IMR-90 (cell line): ENCODE data around the gene SERPINA5. TPM values are rescaled to one million over a fixed set of nuclear protein-coding genes. Genes with fewer than 3 reads are reported as not detected.
A peak's percentile ranks its signal among the peaks of the same experiment; 100 is the strongest.

Experiments
- ATAC-seq: fragments of 200-7000 bp; cut with Tn5 transposase; 2 replicates; pipeline ENCODE4 v1.9.1; 2020; ENCODE audit warnings: low read depth, mild to moderate bottlenecking, moderate library complexity
- BruUV-seq: library from RNA; stranded (reverse); fragments of 400-500 nt; replicated peaks from 2 replicates; lab custom pipeline; 2021; lab: Mats Ljungman, UMichigan
- CTCF ChIA-PET: fragments of 300-600 bp; formaldehyde crosslinking; extraction: SDS; loops from one replicate; lab custom pipeline; 2021; ENCODE audit warnings: antibody characterized with exemption; lab: Yijun Ruan, JAX
- POLR2A ChIA-PET: fragments of 300-600 bp; sonication (Branson Sonifier 250); formaldehyde crosslinking; loops from one replicate; lab custom pipeline; 2022; ENCODE audit warnings: antibody characterized with exemption; ENCODE audit not compliant: unreplicated experiment; lab: Charles Lee
- DNase-seq: peaks from one replicate; pipeline ENCODE4 v3.0.0; 2013
- H2AFZ ChIP-seq: replicated peaks from 2 replicates; pipeline ENCODE3; 2013; ENCODE audit warnings: low read length, mild to moderate bottlenecking; ENCODE audit not compliant: poor library complexity
- H2AK5ac ChIP-seq: 2 replicates; pipeline ENCODE4 v1.6.1; 2013; ENCODE audit warnings: low read depth, low read length, inconsistent platforms
- H2AK9ac ChIP-seq: replicated peaks from 2 replicates; pipeline ENCODE3; 2013; ENCODE audit warnings: mild to moderate bottlenecking, low read depth, low read length, moderate library complexity; ENCODE audit not compliant: poor library complexity
- H2BK120ac ChIP-seq: 2 replicates; pipeline ENCODE4 v1.6.1; 2013; ENCODE audit warnings: low read depth, low read length, inconsistent platforms
- H2BK15ac ChIP-seq: 3 replicates; pipeline ENCODE4 v1.6.1; 2013; ENCODE audit warnings: low read depth, low read length, inconsistent platforms
- H2BK20ac ChIP-seq: 2 replicates; pipeline ENCODE4 v1.6.1; 2013; ENCODE audit warnings: low read depth, mild to moderate bottlenecking, inconsistent platforms, low read length, moderate library complexity
- H2BK5ac ChIP-seq: 2 replicates; pipeline ENCODE4 v1.6.1; 2013; ENCODE audit warnings: mild to moderate bottlenecking, low read depth, low read length, inconsistent platforms; ENCODE audit not compliant: poor library complexity, severe bottlenecking
- H3K14ac ChIP-seq: replicated peaks from 2 replicates; pipeline ENCODE4 v1.6.1; 2013; ENCODE audit warnings: low read depth, low read length, inconsistent platforms
- H3K18ac ChIP-seq: 2 replicates; pipeline ENCODE4 v1.6.1; 2013; ENCODE audit warnings: low read depth, low read length, control low read depth
- H3K23ac ChIP-seq: 2 replicates; pipeline ENCODE4 v1.6.1; 2013; ENCODE audit warnings: low read depth, low read length, inconsistent platforms
- H3K27ac ChIP-seq: 2 replicates; pipeline ENCODE4 v1.5.1; 2013; ENCODE audit warnings: mild to moderate bottlenecking, control low read depth, low read length; ENCODE audit not compliant: insufficient read depth
- H3K27me3 ChIP-seq: 2 replicates; pipeline ENCODE4 v1.6.1; 2013; ENCODE audit warnings: low read length; ENCODE audit not compliant: control insufficient read depth, insufficient read depth
- H3K36me3 ChIP-seq: 2 replicates; pipeline ENCODE4 v1.6.1; 2013; ENCODE audit warnings: low read length, mixed read lengths; ENCODE audit not compliant: control insufficient read depth, insufficient read depth
- H3K4ac ChIP-seq: 2 replicates; pipeline ENCODE4 v1.6.1; 2013; ENCODE audit warnings: low read depth, low read length, inconsistent platforms
- H3K4me1 ChIP-seq: 2 replicates; pipeline ENCODE4 v1.6.1; 2013; ENCODE audit warnings: low read length, mixed read lengths; ENCODE audit not compliant: control insufficient read depth, insufficient read depth
- H3K4me2 ChIP-seq: 2 replicates; pipeline ENCODE4 v1.6.1; 2013; ENCODE audit warnings: low read depth, mild to moderate bottlenecking, control low read depth, low read length, moderate library complexity
- H3K4me3 ChIP-seq: 2 replicates; pipeline ENCODE4 v1.5.1; 2013; ENCODE audit warnings: low read depth, mild to moderate bottlenecking, control low read depth, low read length, moderate library complexity; ENCODE audit not compliant: insufficient read depth
- H3K56ac ChIP-seq: 2 replicates; pipeline ENCODE4 v1.6.1; 2013; ENCODE audit warnings: low read length, inconsistent platforms; ENCODE audit not compliant: insufficient read depth; ENCODE audit errors: extremely low read depth
- H3K79me1 ChIP-seq, 2 experiments: 2 replicates each; pipeline ENCODE4 v1.6.1; 2013; ENCODE audit warnings: low read length in 2 of 2, inconsistent platforms in 1 of 2, low read depth in 1 of 2
- H3K9ac ChIP-seq: 2 replicates; pipeline ENCODE4 v1.6.1; 2013; ENCODE audit warnings: low read depth, low read length, control low read depth
- H3K9me1 ChIP-seq: 2 replicates; pipeline ENCODE4 v1.6.1; 2013; ENCODE audit warnings: low read length, inconsistent platforms; ENCODE audit not compliant: insufficient read depth
- H3K9me3 ChIP-seq: 2 replicates; pipeline ENCODE4 v1.6.1; 2013; ENCODE audit warnings: low read length; ENCODE audit not compliant: control insufficient read depth, insufficient read depth
- H4K20me1 ChIP-seq: 2 replicates; pipeline ENCODE4 v1.6.1; 2013; ENCODE audit warnings: low read length, inconsistent platforms; ENCODE audit not compliant: insufficient read depth
- H4K5ac ChIP-seq: 2 replicates; pipeline ENCODE4 v1.6.1; 2013; ENCODE audit warnings: mild to moderate bottlenecking, low read depth, low read length, control low read depth
- H4K8ac ChIP-seq, 2 experiments: 2 replicates each; pipeline ENCODE4 v1.6.1; 2013; ENCODE audit warnings: low read depth in 2 of 2, low read length in 2 of 2, control low read depth in 1 of 2, inconsistent platforms in 1 of 2
- H4K91ac ChIP-seq: 2 replicates; pipeline ENCODE4 v1.6.1; 2013; ENCODE audit warnings: low read depth, low read length, inconsistent platforms; ENCODE audit not compliant: insufficient read depth
- CEBPB ChIP-seq: IDR thresholded peaks from 2 replicates; pipeline ENCODE4 v1.6.1; 2012; ENCODE audit warnings: low read depth, low read length, improper control_type of control experiment
- FOS ChIP-seq: fragments of 150-350 bp; IDR thresholded peaks from 2 replicates; pipeline ENCODE4 v1.6.1; 2016; ENCODE audit warnings: low read depth, low read length
- MAFK ChIP-seq: IDR thresholded peaks from 2 replicates; pipeline ENCODE4 v1.6.1; 2012; ENCODE audit warnings: low read depth, low read length, improper control_type of control experiment
- MAZ ChIP-seq: IDR thresholded peaks from 2 replicates; pipeline ENCODE4 v1.6.1; 2012; ENCODE audit warnings: low read depth, mild to moderate bottlenecking, low read length, improper control_type of control experiment, moderate library complexity, borderline replicate concordance
- MXI1 ChIP-seq: IDR thresholded peaks from 2 replicates; pipeline ENCODE4 v1.6.1; 2012; ENCODE audit warnings: low read depth, mild to moderate bottlenecking, low read length, moderate library complexity, borderline replicate concordance
- NFE2L2 ChIP-seq: fragments of 150-350 bp; IDR thresholded peaks from 2 replicates; pipeline ENCODE4 v1.6.1; 2016; ENCODE audit warnings: low read depth, mild to moderate bottlenecking, low read length
- RCOR1 ChIP-seq: IDR thresholded peaks from 2 replicates; pipeline ENCODE4 v1.6.1; 2012; ENCODE audit warnings: mild to moderate bottlenecking, low read length, improper control_type of control experiment; ENCODE audit not compliant: insufficient replicate concordance
- RFX5 ChIP-seq: IDR thresholded peaks from 2 replicates; pipeline ENCODE4 v1.8.0; 2012; ENCODE audit warnings: low read depth, mild to moderate bottlenecking, low read length, moderate library complexity
- SMC3 ChIP-seq: fragments of 150-350 bp; IDR thresholded peaks from 2 replicates; pipeline ENCODE4 v1.6.1; 2016; ENCODE audit warnings: low read depth, mild to moderate bottlenecking, antibody characterized with exemption, low read length, moderate library complexity
- WGBS, 2 experiments: methylation state at CpG; one replicate each; pipeline versions ENCODE4 v1.1.5 to v1.1.7; 2013; ENCODE audit warnings: missing lambda C conversion rate in 2 of 2; ENCODE audit not compliant: insufficient read length in 1 of 2; ENCODE audit errors: extremely low coverage in 2 of 2; 5-methylcytosine and 5-hydroxymethylcytosine counted together
- dilution Hi-C: fragments of 300-500 bp; cut with HindIII; formaldehyde crosslinking; loops from one replicate; pipeline ENCODE4 v1.14.3; 2018; ENCODE audit warnings: low sequenced_read_pairs; ENCODE audit not compliant: unreplicated experiment
- in situ Hi-C: fragments of 300-500 bp; cut with MboI; formaldehyde crosslinking; loops from 3 replicates; pipeline ENCODE4 v1.14.3; 2019; ENCODE audit warnings: low sequenced_read_pairs, inconsistent platforms, mixed read lengths
- intact Hi-C: fragments of 100-400 bp; cut with micrococcal nuclease; formaldehyde crosslinking; loops from 2 replicates; pipeline ENCODE4 v1.10.0; 2022
- polyA plus RNA-seq, 3 experiments: library from polyadenylated mRNA; depleted of rRNA; stranded (reverse); fragments of >200 nt; gene quantifications; 2 replicates each; pipeline ENCODE4 v1.2.3, GENCODE V29; 2012; ENCODE audit warnings: low replicate concordance in 1 of 3
- total RNA-seq: library from RNA; depleted of rRNA; stranded (reverse); fragments of >200 nt; gene quantifications from 2 replicates; pipeline ENCODE4 v1.2.3, GENCODE V29; 2012
- TF ChIP-seq, protein P1 (sequence below): fragments of 150-350 bp; IDR thresholded peaks from 2 replicates; pipeline ENCODE4 v1.6.1; 2016; ENCODE audit warnings: low read depth, mild to moderate bottlenecking, low read length, moderate library complexity, borderline replicate concordance

The SERPINA5 gene
- total and polyA plus RNA-seq, 2 of the 4 experiments (the other 2 are of a cell fraction) = not detected

DNA sequence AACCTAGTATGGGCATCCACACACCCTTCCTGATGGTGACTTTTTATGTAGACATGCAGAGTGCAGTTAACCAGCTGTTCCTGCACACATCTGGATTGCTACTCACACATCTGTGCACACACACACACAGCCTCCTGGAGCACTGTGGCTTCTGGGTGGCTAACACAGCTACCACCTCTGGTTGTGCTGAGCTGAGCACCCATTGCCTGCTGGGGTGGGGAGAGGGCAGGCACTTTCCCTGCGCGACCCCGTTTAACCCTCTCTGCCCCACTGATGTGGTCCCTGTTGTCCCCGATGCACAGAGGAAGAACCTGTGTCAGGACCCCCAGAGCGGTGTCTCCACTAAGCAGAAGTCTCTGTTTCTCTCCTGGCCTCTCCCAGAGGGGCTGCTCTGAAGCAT is 16.6 kb downstream of the SERPINA5 start:
- Histone ChIP-seq H3K18ac (no peak overlapping the region), H3K9me3 (no peaks in the 10 kb centered on the region), H3K27ac (no peak overlapping the region), H4K8ac (no peak overlapping the region), H4K91ac (no peak overlapping the region), H2BK15ac (no peak overlapping the region), H2BK120ac (no peak overlapping the region), H3K36me3 (no peaks in the 10 kb centered on the region), H3K14ac (no peak overlapping the region), H3K4me3 (no peak overlapping the region), H3K9me1 (peaks cover 7% of the 10 kb centered on the region; the same call in 1 of the 2 replicates), H3K4ac (no peak overlapping the region), H3K4me1 (peaks cover 20% of the 10 kb centered on the region), H3K56ac (no peak overlapping the region), H3K27me3 (no peaks in the 10 kb centered on the region; the same call in 1 of the 2 replicates), H2AK5ac (no peak overlapping the region), H4K5ac (no peak overlapping the region), H3K9ac (no peak overlapping the region), H2BK20ac (no peak overlapping the region), H3K23ac (no peak overlapping the region), H3K79me1 (no peaks in the 10 kb centered on the region), H3K4me2 (no peak overlapping the region), H2AFZ (no peak overlapping the region), H2AK9ac (peak overlapping the region; percentile 84), H2BK5ac (no peak overlapping the region), H4K20me1 (no peaks in the 10 kb centered on the region)
- no TSS peak for BruUV-seq
- ChIA-PET CTCF (interaction anchor here (0.8 to 0.9 kb wide), 2 partner anchors 92 to 266 kb away, joined by 3 read pairs; no protein-coding TSS in a partner anchor), POLR2A (no interaction called here)
- intact Hi-C loops = no loop called here
- in situ Hi-C loops = no loop called here
- no peak for ATAC-seq
- DNase-seq = no peak
- TF ChIP-seq CEBPB (no peak), RFX5 (no peak), FOS (no peak), RCOR1 (no peak), NFE2L2 (no peak), MAFK (no peak), SMC3 (no peak), MXI1 (no peak), MAZ (no peak)
- TF ChIP-seq, protein P1, sequence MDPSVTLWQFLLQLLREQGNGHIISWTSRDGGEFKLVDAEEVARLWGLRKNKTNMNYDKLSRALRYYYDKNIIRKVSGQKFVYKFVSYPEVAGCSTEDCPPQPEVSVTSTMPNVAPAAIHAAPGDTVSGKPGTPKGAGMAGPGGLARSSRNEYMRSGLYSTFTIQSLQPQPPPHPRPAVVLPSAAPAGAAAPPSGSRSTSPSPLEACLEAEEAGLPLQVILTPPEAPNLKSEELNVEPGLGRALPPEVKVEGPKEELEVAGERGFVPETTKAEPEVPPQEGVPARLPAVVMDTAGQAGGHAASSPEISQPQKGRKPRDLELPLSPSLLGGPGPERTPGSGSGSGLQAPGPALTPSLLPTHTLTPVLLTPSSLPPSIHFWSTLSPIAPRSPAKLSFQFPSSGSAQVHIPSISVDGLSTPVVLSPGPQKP = no peak
- WGBS, 2 experiments = no CpG with 5 or more reads among the region's 5 CpGs
- dilution Hi-C loops = no loop called here
